ENCODE results near the gene GLIPR1L1.

The GLIPR1L1 gene

GRCh38 chr12:75354011-75354410, 19.5 kb downstream of the GLIPR1L1 start:
- no peak for DNase-seq

GRCh38 chr12:75360920-75361319, 26.4 kb downstream of the GLIPR1L1 start:
- DNase-seq = no peak

DNA sequence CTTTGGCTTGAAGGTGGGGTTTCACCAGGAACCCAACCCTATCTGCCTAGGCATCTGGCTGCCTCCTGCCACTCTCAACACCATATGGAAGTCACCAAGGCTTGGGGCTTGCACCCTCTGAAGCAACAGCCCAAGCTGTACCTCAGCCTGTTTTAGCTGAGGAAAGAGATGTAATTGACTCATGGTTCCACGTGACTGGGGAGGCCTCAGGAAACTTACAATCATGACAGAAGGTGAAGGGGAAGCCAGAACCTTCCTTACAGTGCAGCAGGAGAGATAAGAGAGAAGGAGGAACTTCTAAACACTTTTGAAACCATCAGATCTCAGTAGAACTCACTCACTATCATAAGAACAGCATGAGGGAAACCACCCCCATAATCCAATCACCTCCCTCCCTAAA, 26.9 kb downstream of the GLIPR1L1 start:
- DNase-seq = no peak

DNA sequence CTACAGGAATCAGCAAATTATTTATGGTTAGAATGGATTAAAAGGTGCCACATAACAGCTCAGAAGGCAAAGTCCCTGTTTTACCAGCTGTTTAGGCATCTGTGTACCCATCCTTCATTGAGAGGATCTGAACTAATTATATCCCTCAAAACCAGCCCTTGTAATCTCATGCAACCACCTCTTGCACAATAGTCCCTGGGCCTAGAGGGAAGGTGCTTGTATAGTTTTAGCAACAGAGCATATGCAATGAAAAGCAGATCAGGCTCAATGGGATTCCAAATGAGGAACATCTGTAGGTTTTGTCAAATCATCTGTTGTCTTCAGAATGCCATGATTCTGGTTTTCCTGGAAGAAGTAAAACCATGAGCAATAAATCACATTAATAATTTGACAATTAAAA, 30.4 kb downstream of the GLIPR1L1 start:
- DNase-seq = no peak

DNA sequence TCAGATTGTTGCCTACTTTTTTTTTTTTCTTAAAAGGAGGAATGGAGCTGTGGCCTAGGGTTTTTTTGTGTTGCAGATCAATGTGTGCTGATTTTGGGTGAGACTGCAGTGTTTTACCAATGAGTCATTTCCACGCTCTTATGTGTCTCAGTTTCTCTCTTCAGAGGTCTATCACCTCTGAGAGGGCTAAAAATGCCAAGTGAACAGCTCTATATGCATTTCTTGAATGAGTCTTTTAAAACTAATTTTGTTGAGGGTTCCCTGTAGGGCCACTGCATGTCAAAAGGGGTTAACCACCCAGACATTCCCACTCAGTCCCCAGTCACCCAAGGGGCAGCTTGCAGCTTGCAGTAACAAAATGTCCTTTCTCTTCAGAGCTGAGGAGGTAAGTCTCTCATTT, 32.2 kb downstream of the GLIPR1L1 start:
- DNase-seq = no peak

- no peak for DNase-seq
These were observed 40.5 kb downstream of the GLIPR1L1 start for GRCh38 chr12:75374971-75375370.

GRCh38 chr12:75378354-75378753, 43.9 kb downstream of the GLIPR1L1 start:
- no peak for DNase-seq

DNA sequence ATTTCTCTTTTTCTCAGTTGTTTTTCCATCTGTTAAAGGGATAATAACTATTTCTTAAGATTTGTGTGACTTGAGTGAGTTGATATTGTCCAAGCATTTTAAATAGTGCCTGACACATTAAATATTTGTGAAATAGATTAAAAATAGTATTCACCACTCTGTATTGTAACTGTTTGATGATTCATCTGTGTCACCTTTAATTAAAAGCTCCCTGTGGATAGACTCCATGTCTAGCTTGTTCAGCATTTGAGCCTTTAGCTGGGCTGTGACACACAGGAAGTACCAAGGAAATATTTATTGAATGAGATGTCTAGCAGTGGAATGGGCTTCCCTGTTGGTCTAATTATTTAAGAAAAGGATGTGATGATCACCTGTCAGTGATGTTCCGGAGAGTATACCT, 54.6 kb downstream of the GLIPR1L1 start:
- DNase-seq = no peak

DNA sequence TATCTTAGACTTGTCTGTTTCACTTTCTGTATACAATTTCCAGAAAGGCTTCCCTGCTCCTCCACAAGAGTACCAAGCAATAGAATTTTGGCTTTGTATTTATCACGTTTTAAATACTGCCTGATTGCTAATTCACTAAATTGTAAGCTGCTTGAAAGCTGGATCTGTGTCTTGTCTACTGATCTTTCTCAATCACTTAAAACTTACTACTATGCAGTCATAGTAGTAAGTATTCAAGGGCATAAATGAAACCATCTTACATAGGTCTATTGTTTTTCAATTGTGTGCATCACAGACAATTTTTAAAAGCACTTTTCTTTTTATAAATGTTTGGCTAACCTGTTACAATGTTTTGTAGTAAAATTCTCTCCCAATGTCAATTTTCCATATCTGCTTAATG, 55.2 kb downstream of the GLIPR1L1 start:
- DNase-seq = no peak

DNA sequence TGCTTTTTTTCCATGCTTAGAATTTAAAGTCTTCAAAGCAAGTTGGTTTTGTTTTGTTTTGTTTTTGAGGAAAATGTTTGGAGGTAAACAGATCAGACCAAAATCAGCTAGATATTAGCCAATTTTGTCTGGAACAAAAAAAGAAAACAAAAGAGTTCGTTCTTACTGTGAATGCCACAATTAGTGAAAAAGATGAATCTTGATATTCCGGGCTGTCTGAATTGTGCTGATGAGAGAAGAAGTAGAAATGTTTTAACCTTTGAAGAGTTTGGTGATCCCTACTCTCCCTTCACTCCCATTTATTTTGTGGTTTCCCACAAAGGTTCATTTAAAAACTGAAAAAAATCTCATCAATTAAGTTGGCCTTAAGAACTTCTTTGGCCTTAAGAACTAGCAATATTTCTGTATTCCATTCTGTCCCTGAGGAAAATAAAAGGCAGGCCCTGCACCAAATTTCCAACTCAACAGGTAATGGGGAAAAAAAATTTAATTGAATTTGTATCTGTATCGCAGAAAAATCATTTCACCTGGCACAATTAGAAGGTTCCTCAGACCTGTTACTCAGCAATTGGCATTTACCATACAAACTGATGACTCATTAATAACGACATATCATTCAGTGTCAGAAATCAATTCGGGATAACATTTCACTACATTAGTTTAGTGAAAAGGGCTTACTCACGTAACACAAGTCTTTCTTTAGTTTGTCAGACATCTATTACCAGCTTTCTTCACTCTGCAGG, 55.9 kb downstream of the GLIPR1L1 start:
- DNase-seq = no peak

- peak; percentile 100 for DNase-seq
These were observed 56.5 kb downstream of the GLIPR1L1 start, which contains the start of gene GLIPR1L2 for GRCh38 chr12:75390899-75391538. Gene GLIPR1L2, plus strand, starts transcription at chr12:75391089. Its CDS starts 28 bp downstream, at chr12:75391117.

DNA sequence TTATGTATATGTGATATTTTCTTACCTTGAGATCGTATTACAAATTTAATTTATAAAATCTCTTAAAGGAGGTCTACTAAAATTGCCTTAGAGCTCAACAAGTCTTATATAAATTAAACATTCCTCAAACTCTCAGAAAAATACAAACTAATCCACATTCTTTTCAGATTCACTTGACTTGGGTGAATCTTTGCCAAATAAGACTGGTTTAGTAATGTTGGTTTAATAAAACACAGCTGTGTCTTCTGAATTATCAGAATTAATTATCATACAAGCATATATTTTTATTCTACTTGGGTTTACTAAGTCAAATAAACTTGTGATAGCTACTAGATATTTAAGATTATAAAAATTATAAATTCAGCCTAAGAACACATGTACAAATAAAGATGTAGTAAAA, 69.8 kb downstream of the GLIPR1L1 start:
- DNase-seq = no peak

DNA sequence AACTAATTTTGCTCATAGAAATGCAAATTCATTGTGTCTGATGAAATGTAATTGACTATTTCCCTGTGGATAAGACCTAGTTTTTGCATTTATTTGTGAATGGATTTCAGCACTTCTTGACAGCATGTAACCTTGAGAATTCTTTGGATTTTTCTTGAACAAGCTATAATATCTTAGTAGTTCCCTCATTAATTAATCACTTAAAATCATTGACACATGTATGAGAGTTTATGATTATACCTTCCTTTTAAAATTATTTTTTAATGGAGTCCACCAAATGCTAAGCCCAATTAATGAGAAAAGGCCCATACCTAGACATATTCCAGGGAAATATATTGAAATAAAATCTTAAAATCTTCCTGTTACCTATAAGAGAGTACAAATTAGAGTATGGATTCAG, 73.2 kb downstream of the GLIPR1L1 start:
- DNase-seq = no peak

- DNase-seq = no peak
These were observed 75.4 kb downstream of the GLIPR1L1 start for GRCh38 chr12:75409830-75410229.

DNA sequence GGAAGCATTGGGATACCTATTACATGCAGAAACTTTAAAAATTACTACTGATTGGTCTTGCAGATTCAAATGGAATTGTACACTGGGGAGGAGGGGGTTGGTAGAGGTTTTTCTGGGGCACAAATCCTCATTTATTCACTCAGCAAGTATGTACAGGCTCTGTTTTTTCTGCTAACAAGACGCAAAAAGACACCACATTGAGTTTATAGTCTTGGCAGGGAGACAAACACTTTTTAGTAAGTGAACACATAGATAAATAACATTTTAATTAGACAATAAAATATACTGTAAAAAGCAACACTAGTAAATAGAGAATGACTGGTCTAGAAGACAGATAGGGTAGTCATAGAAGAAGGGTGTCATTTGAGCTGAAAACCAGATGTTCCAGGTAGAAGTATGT, 80.2 kb downstream of the GLIPR1L1 start:
- no peak for DNase-seq

GRCh38 chr12:75419841-75420240, 85.4 kb downstream of the GLIPR1L1 start:
- no peak for DNase-seq

All from DMS79 treated with DMSO at 0.1 percent for 48 hours (cell line).